Mesothelial cell of epicardium (in vitro differentiated cells): ENCODE results near the gene PIK3CA. TPM values are rescaled to one million over a fixed set of nuclear protein-coding genes. Genes with fewer than 3 reads are reported as not detected.
A peak's percentile ranks its signal among the peaks of the same experiment; 100 is the strongest.

Experiments used
- DNase-seq, 2 experiments: peaks; one replicate each; pipeline ENCODE4 v3.0.0; 2021; ENCODE audit warnings: low spot score in 2 of 2; ENCODE audit not compliant: unreplicated experiment in 2 of 2
- H3K27ac Mint-ChIP-seq: 2 replicates; pipeline ENCODE4 v1.8.0; 2021; ENCODE audit warnings: mixed read lengths
- H3K27me3 Mint-ChIP-seq: 2 replicates; pipeline ENCODE4 v1.8.0; 2021; ENCODE audit warnings: low read depth, mixed read lengths
- H3K36me3 Mint-ChIP-seq: 2 replicates; pipeline ENCODE4 v1.8.0; 2021; ENCODE audit warnings: mixed read lengths
- H3K4me1 Mint-ChIP-seq: 2 replicates; pipeline ENCODE4 v1.8.0; 2021; ENCODE audit warnings: mixed read lengths
- H3K4me3 Mint-ChIP-seq: 2 replicates; pipeline ENCODE4 v1.8.0; 2021; ENCODE audit warnings: mild to moderate bottlenecking, moderate library complexity, mixed read lengths
- H3K9me3 Mint-ChIP-seq: 2 replicates; pipeline ENCODE4 v1.8.0; 2021; ENCODE audit warnings: mixed read lengths
- total RNA-seq: library from RNA; stranded (reverse); gene quantifications from 3 replicates; pipeline ENCODE4 v1.2.1, GENCODE V29; 2021
- TF ChIP-seq, protein P1 (sequence below): fragments of 200-600 bp; sonication (generic); IDR thresholded peaks from one replicate; pipeline ENCODE4 v1.5.0; 2021; ENCODE audit warnings: antibody characterized with exemption; ENCODE audit not compliant: unreplicated experiment

Gene PIK3CA
- total RNA-seq, 1 donor from 2014 or later, result 22.4 TPM

DNA sequence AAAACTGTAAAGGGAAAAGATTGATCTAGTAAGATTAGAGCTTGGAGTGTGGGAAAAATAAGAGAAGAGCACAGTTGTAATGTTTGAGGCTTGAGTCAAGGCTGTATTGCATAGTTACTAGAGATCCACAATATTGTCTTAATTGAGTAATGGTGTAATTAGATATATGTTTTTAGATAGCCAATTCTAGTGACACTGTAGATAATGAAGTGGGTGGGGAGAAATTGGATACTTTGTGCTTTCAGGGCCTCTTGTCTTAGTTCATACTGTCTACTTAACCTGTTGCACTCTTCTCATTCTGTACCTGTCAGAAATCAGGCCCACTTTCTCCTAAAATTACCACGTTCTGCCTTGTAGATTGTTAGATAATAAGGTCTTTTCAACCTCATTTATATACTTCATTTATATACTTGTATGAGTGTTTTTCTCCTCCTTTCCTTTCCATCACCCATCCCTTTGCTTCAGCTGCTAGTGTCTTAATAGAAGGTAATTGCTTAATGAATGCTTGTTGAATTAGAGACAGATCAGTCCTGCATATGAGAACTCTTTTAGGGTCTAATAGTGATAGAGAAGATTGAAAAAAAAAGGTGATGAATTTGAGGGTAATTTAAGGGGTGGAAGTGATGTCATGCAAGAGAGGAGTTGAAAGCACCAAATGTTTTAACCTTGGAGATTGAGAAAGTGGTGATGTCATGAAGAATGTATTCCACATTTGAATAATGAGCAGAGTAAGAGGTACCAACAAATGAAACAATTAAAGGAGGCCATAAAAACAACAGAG is 32.0 kb downstream of the PIK3CA start:
- Mint-ChIP-seq H3K27ac (no peak overlapping the region), H3K4me1 (peaks cover 15% of the 10 kb centered on the region), H3K27me3 (no peaks in the 10 kb centered on the region), H3K36me3 (no peaks in the 10 kb centered on the region), H3K9me3 (no peaks in the 10 kb centered on the region), H3K4me3 (no peak overlapping the region)
- TF ChIP-seq, protein P1, sequence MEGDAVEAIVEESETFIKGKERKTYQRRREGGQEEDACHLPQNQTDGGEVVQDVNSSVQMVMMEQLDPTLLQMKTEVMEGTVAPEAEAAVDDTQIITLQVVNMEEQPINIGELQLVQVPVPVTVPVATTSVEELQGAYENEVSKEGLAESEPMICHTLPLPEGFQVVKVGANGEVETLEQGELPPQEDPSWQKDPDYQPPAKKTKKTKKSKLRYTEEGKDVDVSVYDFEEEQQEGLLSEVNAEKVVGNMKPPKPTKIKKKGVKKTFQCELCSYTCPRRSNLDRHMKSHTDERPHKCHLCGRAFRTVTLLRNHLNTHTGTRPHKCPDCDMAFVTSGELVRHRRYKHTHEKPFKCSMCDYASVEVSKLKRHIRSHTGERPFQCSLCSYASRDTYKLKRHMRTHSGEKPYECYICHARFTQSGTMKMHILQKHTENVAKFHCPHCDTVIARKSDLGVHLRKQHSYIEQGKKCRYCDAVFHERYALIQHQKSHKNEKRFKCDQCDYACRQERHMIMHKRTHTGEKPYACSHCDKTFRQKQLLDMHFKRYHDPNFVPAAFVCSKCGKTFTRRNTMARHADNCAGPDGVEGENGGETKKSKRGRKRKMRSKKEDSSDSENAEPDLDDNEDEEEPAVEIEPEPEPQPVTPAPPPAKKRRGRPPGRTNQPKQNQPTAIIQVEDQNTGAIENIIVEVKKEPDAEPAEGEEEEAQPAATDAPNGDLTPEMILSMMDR, result no peak
- DNase-seq, result no peak

DNA sequence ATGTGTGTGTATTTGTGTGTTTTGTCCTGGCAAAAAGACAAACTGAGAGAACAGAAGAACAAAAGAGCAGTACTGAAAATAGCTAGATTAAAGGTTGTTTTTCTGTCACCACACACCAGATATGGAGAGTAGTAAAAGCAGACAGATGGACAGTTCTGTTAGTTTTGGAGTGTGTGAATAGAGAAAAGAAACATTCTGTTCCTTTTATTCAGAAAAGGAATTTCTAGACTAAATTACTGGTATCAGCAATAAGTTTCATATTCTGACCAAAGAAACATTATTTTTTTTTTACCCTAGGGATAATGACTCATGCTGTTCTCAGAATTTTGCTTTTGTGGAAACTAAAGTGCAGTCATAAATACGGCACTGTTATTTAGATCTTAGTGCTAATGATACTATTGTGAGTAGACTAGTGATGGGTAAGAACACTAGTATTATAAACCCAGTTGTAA is 32.9 kb downstream of the PIK3CA start:
- TF ChIP-seq, protein P1, result no peak
- DNase-seq, result no peak
- H3K27ac Mint-ChIP-seq, result peak overlapping the region; percentile 51
- H3K27me3 Mint-ChIP-seq, result no peaks in the 10 kb centered on the region
- H3K9me3 Mint-ChIP-seq, result no peaks in the 10 kb centered on the region
- H3K4me1 Mint-ChIP-seq, result peaks cover 12% of the 10 kb centered on the region
- no peaks in the 10 kb centered on the region for H3K36me3 Mint-ChIP-seq
- H3K4me3 Mint-ChIP-seq, result no peak overlapping the region

DNA sequence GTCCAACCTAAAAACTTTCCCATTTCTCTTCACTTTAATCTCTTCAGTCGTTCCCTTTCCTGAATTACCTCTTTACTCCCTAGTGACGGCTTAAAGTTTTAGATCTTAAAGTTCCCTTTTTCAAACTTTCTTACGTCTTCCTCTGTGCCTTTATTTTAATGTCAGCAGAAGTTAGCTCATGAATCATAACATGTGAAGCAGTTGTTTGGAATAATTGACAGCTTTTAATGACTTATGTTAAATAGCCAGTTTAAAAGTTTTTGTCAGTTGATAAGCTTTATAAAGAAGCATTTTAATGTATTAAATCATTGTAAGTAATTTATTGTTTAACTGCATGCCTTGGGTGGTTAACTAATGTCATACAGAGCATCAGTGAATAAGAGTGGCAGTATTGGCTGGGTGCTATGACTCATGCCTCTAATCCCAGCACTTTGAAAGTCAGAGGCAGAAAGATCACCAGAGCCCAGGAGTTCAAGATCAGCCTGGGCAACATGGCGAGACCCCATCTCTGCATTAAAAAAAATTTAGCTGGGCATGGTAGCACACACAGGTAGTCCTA is 33.9 kb downstream of the PIK3CA start:
- H3K27me3 Mint-ChIP-seq, result no peaks in the 10 kb centered on the region
- H3K4me1 Mint-ChIP-seq, result peaks cover 13% of the 10 kb centered on the region
- H3K4me3 Mint-ChIP-seq, result no peak overlapping the region
- H3K9me3 Mint-ChIP-seq, result no peaks in the 10 kb centered on the region
- no peaks in the 10 kb centered on the region for H3K36me3 Mint-ChIP-seq
- peak overlapping the region; percentile 10 for H3K27ac Mint-ChIP-seq
- DNase-seq, result no peak
- TF ChIP-seq, protein P1, result no peak

DNA sequence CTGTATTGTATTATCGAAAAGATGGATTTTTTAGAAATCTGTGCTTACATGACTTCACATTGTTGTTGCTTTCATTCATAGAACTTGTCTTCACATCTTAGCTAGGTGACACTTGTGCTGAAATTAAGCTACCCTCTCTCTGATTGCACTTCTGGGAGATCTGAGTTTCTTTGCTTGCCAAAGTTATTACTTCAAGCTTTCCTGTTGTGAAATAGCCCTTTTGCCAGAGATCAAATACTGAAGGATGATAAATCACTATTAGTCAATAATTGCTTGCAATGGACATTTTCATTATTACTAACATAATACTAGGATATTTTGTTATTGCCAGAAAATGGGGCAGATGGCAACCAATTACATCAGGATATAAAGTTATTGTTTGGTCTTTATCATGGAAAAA is 34.7 kb downstream of the PIK3CA start:
- Mint-ChIP-seq H3K4me1 (peaks cover 13% of the 10 kb centered on the region), H3K36me3 (no peaks in the 10 kb centered on the region), H3K4me3 (no peak overlapping the region), H3K27me3 (no peaks in the 10 kb centered on the region), H3K9me3 (no peaks in the 10 kb centered on the region), H3K27ac (no peak overlapping the region)
- no peak for DNase-seq
- TF ChIP-seq, protein P1, result no peak

DNA sequence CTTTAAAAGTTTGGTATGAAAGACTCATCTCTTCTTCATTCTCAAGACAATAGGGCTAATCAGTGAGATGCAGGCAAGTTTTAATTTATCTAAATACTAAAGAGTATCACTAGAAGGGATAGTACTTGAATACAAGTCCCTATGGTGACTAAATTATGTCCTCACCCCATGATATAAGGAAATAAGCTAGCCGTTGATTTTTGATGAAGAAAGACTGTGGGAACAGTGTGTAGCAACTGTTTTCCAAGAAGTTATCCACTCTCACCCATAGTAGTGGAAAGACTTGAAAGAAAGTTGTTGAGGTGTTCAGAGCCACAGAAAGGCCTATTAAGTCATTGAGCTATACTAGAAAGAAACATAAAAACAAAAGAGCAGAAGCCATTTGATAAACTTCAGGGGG is 36.7 kb downstream of the PIK3CA start:
- no peaks in the 10 kb centered on the region for H3K9me3 Mint-ChIP-seq
- no peaks in the 10 kb centered on the region for H3K27me3 Mint-ChIP-seq
- H3K4me1 Mint-ChIP-seq, result peaks cover 14% of the 10 kb centered on the region
- TF ChIP-seq, protein P1, result no peak
- no peaks in the 10 kb centered on the region for H3K36me3 Mint-ChIP-seq
- H3K27ac Mint-ChIP-seq, result no peak overlapping the region
- H3K4me3 Mint-ChIP-seq, result no peak overlapping the region
- DNase-seq, result no peak
